Stomach (tissue), 4 donors: ENCODE measurements around the gene IDI1.

ENCODE experiments used
- POLR2A ChIP-seq, 4 donors: fragments of 450-650 bp; IDR thresholded peaks; one replicate each; pipeline ENCODE4 v1.6.1; 2016; ENCODE audit warnings: antibody characterized with exemption in 4 of 4, control low read depth in 2 of 4, mild to moderate bottlenecking in 1 of 4, moderate library complexity in 1 of 4
- POLR2AphosphoS5 ChIP-seq, 3 donors: sonication (generic); formaldehyde crosslinking; IDR thresholded peaks; one replicate each; pipeline ENCODE4 v1.6.1; 2016; ENCODE audit warnings: antibody characterized with exemption in 3 of 3
- TF ChIP-seq, protein P1 (sequence below), 7 experiments: fragments of 450-650 bp in 4 of 7; fragments of 200-600 bp in 3 of 7; sonication (generic) in 3 of 7; IDR thresholded peaks; one replicate each; pipeline ENCODE4 v1.5.1; 2016 to 2019; ENCODE audit warnings: antibody characterized with exemption in 7 of 7, control low read depth in 2 of 7, mild to moderate bottlenecking in 1 of 7

DNA sequence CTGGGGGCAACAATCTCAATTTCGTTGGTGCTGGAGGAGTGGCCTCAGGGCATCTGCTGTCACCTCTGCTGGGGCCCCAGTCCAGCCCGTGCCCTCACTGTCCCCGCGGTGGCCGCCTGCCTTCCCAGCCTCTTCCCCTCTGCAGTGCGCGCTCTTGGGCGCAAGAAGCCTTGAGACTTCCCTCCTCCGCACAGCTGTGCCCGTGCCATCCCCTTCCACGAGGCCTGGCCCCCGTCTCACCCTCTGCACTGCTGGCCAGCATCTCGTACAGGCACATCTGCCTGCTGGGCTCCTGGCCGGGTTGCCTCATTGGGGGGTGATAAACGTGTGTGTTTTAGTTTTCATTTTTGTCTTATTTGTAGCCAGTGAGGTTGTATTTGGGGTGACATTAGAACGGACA lies 37.2 kb downstream of the IDI1 start:
- TF ChIP-seq, protein P1, sequence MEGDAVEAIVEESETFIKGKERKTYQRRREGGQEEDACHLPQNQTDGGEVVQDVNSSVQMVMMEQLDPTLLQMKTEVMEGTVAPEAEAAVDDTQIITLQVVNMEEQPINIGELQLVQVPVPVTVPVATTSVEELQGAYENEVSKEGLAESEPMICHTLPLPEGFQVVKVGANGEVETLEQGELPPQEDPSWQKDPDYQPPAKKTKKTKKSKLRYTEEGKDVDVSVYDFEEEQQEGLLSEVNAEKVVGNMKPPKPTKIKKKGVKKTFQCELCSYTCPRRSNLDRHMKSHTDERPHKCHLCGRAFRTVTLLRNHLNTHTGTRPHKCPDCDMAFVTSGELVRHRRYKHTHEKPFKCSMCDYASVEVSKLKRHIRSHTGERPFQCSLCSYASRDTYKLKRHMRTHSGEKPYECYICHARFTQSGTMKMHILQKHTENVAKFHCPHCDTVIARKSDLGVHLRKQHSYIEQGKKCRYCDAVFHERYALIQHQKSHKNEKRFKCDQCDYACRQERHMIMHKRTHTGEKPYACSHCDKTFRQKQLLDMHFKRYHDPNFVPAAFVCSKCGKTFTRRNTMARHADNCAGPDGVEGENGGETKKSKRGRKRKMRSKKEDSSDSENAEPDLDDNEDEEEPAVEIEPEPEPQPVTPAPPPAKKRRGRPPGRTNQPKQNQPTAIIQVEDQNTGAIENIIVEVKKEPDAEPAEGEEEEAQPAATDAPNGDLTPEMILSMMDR (IDR thresholded peaks at IDR 0.05): no peak
- TF ChIP-seq POLR2A (IDR thresholded peaks at IDR 0.05) (no peak), POLR2AphosphoS5 (IDR thresholded peaks at IDR 0.05) (no peak)
